ENCODE results near the gene COL13A1. TPM values are rescaled to one million over a fixed set of nuclear protein-coding genes. Genes with fewer than 3 reads are reported as not detected.

The COL13A1 gene
- total RNA-seq, 2 donors from 2014 or later: 0.48 to 1.3 TPM

GRCh38 chr10:69914398-69915214 lies 112.9 kb downstream of the COL13A1 start:
- intact Hi-C loops (cut with DNase I): loop anchor here (1.0 to 10.0 kb wide), 4 partner anchors 220 to 394 kb away; no protein-coding TSS in a partner anchor
- peak; percentile 91 for DNase-seq (ENCODE audit: low spot score)

- intact Hi-C loops (cut with DNase I): loop anchor here (1.0 to 10.0 kb wide), 4 partner anchors 220 to 395 kb away; no protein-coding TSS in a partner anchor
- DNase-seq (ENCODE audit: low spot score): no peak
These were observed 113.5 kb downstream of the COL13A1 start for GRCh38 chr10:69915215-69915560.

- no peak for DNase-seq (ENCODE audit: low spot score)
- intact Hi-C loops (cut with DNase I): loop anchor here (5.0 to 10.0 kb wide), 3 partner anchors 221 to 271 kb away; no protein-coding TSS in a partner anchor
These were observed 114.4 kb downstream of the COL13A1 start for GRCh38 chr10:69916118-69916517.

GRCh38 chr10:69918036-69918435 lies 116.3 kb downstream of the COL13A1 start:
- no peak for DNase-seq (ENCODE audit: low spot score)
- intact Hi-C loops (cut with DNase I): loop anchor here (5.0 to 10.0 kb wide), 3 partner anchors 223 to 273 kb away; no protein-coding TSS in a partner anchor

DNA sequence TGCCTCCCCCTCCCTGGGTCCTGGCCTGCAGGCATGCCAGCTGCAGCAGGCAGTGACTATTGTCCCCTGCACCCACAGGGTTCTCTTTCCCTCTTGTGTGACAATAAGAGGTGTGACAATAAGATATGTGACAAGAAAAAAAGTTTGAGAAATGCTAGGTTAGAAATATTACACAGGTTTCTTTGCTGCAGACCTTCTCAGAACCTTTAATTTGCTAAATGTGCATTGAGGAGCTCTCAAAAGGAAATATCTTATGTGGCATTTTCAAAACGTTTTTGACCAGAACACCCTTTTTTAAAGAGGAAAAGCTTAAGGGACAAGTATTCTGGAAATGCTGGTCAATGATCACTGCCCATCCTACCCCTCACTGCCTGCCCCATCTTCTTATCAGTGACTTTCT lies 117.5 kb downstream of the COL13A1 start:
- DNase-seq (ENCODE audit: low spot score): no peak
- intact Hi-C loops (cut with DNase I): loop anchor here (5.0 to 10.0 kb wide), 3 partner anchors 224 to 274 kb away; no protein-coding TSS in a partner anchor

GRCh38 chr10:69925111-69925510 lies 123.4 kb downstream of the COL13A1 start:
- intact Hi-C loops (cut with DNase I): no loop called here

GRCh38 chr10:69928339-69928738 lies 126.6 kb downstream of the COL13A1 start:
- DNase-seq (ENCODE audit: low spot score): no peak
- intact Hi-C loops (cut with DNase I): no loop called here

More at GRCh38 chr10:69925111-69925510, 123.4 kb downstream of the COL13A1 start:
- no peak for DNase-seq (ENCODE audit: low spot score)

- no peak for DNase-seq (ENCODE audit: low spot score)
- intact Hi-C loops (cut with DNase I): no loop called here
These were observed 127.9 kb downstream of the COL13A1 start for GRCh38 chr10:69929575-69929974.

GRCh38 chr10:69934768-69935167 lies 133.1 kb downstream of the COL13A1 start:
- intact Hi-C loops (cut with DNase I): no loop called here
- DNase-seq (ENCODE audit: low spot score): no peak

DNA sequence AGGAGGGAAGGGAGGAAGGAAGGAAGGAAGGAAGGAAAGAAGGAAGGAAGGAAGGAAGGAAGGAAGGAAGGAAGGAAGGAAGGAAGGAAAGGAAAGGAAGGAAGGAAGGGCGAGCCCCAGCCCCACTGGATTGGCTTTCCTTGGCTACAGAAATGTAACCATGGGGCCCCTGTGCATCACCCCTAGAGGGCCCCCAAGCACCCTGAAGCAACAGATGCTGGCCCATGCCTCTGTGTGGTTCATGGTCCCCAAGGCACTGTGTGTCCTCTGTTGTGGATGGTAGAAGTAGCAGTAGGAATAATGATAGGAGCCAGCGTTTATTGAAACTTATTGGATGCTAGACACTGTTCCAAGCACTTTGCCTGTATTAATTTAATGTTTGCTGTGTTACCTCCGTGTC lies 134.4 kb downstream of the COL13A1 start:
- intact Hi-C loops (cut with DNase I): no loop called here
- DNase-seq (ENCODE audit: low spot score): no peak

DNA sequence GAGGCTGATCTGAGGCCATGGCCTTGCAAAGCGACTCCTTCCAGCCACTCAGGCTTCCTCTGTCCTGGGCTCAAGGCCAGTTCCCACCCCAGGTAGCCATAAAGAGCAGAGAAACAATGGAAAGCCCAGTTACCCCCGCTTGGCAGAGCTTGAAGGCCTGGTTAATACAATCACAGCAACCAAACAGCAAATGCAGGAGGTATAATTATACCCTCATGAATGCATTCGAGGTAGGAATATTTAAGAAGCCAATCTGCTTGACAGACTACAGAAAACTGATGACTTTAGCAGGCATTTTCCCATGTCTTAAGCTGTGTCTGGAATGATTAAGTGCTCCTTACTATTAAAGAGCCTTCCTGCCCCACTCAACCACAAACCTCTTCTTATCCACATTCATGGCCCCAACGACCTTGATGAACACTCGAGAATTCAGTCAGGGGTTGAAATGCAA lies 136.9 kb downstream of the COL13A1 start:
- DNase-seq (ENCODE audit: low spot score): no peak
- intact Hi-C loops (cut with DNase I): no loop called here

- intact Hi-C loops (cut with DNase I): no loop called here
- DNase-seq (ENCODE audit: low spot score): no peak
These were observed 137.4 kb downstream of the COL13A1 start for GRCh38 chr10:69939061-69939460.

GRCh38 chr10:69939481-69939880 lies 137.8 kb downstream of the COL13A1 start:
- no peak for DNase-seq (ENCODE audit: low spot score)
- intact Hi-C loops (cut with DNase I): no loop called here

DNA sequence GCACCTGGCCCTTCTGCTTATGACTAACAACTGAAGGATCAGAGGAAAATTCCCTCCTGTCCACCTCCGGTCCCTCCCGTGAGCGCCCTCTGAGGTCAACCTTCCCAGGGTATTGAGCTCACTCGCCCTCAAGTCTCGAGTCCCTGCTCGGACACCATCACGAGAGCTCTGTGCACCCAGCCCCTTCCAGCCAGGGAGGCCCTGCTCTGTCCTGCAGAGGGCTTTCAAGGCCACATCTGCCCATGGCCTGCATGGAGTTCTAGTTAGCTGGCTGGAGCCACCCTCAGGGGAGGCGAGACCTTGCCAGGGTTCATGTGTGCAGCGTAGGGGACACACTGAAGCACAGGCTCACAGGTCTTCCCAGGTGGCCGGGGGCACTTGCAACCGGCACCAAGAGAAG lies 140.0 kb downstream of the COL13A1 start:
- DNase-seq (ENCODE audit: low spot score): no peak
- intact Hi-C loops (cut with DNase I): no loop called here

DNA sequence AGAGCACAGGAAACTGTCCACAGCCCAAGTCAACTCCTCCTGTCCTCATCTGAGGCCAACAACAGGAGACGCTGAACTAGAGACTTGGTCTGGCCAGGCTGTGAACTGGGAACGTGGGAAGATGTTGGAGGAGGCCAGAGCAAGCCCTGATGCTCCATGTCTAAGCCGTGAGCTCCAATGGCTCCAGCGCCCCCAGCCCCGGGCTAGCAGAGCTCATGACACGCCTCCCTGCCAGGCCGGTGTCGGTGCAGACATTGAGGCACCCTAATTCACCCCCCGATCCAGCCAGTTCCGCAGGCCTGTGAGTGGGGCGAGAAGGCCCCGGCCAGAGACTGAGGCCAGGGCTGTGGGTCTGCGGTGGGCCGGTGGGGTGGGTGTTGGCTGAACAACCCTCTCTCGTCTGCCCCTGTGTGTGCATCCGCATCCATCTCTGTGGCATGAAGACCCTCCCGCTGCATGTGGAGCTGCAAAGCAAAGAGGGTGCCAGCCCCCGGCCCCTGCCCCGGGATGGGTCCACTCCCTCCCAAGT lies 141.7 kb downstream of the COL13A1 start:
- intact Hi-C loops (cut with DNase I): no loop called here
- no peak for DNase-seq (ENCODE audit: low spot score)

GRCh38 chr10:69944761-69945160 lies 143.1 kb downstream of the COL13A1 start:
- intact Hi-C loops (cut with DNase I): no loop called here
- DNase-seq (ENCODE audit: low spot score): no peak

DNA sequence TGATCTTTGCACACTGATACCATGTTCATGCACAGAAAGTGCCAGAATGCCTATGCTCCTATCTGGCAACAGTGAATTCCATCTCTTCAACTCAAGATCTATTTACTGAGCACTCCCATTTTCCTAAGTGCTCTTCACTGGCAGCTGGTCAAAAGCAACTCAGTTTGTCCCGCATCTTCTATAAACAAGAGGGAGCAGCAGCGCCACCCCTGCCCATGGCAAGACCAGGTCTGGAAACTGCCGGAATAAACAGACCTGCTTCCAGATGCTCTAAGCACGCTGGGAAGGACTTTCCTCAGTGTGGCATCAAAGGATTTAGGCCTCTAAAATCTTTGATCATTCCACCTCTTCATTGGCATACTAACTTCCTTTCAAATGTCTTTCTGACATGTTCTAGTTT lies 146.6 kb downstream of the COL13A1 start:
- DNase-seq (ENCODE audit: low spot score): no peak
- intact Hi-C loops (cut with DNase I): no loop called here

DNA sequence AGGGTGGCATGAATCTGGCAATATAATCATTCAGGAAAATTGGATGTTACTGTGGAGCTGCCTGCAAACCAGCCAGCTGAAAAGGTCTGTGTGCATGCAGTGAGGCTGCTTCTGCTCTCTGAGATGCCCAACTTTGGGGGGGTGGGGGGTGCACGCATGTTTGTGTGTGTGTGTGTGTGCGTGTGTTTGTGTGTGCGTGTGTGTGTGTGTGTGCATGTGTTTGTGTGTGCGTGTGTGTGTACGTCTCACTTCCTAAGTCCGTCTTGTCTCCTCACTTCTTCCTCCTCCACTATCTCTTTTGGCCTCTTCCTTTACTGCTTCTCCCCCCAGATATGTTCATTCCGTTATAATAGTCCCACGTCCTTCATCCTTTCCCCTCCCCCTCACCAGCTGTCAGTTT lies 148.1 kb downstream of the COL13A1 start:
- intact Hi-C loops (cut with DNase I): no loop called here
- DNase-seq (ENCODE audit: low spot score): peak; percentile 18

DNA sequence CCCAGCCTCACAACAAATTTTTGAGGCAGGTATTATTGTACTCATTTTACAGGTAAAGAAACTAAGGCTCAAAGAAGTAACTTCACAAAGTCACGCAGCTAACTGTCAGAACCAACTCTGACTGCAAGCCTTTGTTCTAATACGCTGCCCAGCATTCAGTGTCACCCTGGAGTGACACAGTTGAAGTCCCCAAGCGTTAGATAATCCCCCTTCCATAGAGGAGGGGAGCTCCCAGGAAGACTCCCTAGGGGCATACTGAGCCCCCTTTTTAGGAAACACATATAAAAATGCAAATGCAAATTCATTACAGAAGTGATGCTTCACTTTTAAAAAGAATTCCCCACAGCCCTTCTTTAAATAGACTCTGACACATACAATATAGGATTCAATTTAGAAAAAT lies 150.0 kb downstream of the COL13A1 start:
- intact Hi-C loops (cut with DNase I): no loop called here
- DNase-seq (ENCODE audit: low spot score): peak; percentile 7

DNA sequence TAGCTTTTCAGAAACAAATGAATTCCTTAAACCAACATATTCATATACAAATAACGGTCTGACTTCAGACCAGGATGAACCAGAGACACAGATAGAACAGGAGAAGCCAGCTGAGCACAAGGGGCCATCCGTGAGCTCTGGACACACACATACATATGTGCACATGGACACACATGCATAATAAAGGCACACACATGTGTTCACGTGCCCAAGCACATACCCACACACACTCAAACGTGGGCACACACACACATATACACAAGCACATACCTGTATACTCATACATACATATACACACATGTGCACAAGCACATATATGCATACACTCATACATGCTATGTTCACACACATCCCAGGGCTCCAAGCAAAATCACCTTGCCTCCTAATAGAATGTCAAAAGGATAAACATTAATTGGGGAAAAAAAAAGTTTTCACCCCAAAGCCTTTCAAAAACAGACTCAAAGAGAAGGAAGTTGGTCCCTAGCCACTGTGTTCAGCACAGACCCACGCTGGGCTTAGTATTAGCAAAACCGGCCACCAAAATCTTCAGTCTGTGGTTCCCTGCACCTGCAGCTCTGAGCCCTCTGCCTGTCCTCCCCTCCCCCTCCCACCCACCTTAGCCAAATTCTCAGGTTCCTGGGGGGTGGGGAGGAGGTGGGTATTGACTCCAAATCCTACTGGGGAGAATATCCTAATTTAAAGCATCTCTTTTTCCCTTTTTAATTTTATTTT lies 150.5 kb downstream of the COL13A1 start:
- intact Hi-C loops (cut with DNase I): no loop called here
- peak; percentile 14 for DNase-seq (ENCODE audit: low spot score)
